PFSK-1 (cell line): ENCODE data around the gene ITGA11.

Experiments used
- FOXP2 ChIP-seq: optimal IDR thresholded peaks from 2 replicates; pipeline ENCODE3; 2011; ENCODE audit warnings: borderline replicate concordance, control low read depth, inconsistent platforms; ENCODE audit not compliant: insufficient read depth; ENCODE audit errors: extremely low read length, extremely low read depth
- POLR2AphosphoS5 ChIP-seq: IDR thresholded peaks from 2 replicates; pipeline ENCODE4 v1.6.1; 2012; ENCODE audit warnings: low read depth, mild to moderate bottlenecking, control low read depth, low read length, moderate library complexity
- SIN3A ChIP-seq: IDR thresholded peaks from 2 replicates; pipeline ENCODE4 v1.6.1; 2012; ENCODE audit warnings: mild to moderate bottlenecking, low read length, moderate library complexity, borderline replicate concordance; ENCODE audit not compliant: insufficient read depth
- TAF1 ChIP-seq: IDR thresholded peaks from 2 replicates; pipeline ENCODE4 v1.6.1; 2012; ENCODE audit warnings: low read length, control low read depth, borderline replicate concordance; ENCODE audit not compliant: insufficient read depth
- TF ChIP-seq, protein P1 (sequence below), 2 experiments: IDR thresholded peaks; 2 replicates each; pipeline versions ENCODE4 v1.6.1 to v1.8.0; 2011 to 2012; ENCODE audit warnings: low read depth in 2 of 2, low read length in 2 of 2, control low read depth in 1 of 2, inconsistent platforms in 1 of 2, mild to moderate bottlenecking in 1 of 2, moderate library complexity in 1 of 2; ENCODE audit not compliant: insufficient read depth in 1 of 2

The ITGA11 gene

DNA sequence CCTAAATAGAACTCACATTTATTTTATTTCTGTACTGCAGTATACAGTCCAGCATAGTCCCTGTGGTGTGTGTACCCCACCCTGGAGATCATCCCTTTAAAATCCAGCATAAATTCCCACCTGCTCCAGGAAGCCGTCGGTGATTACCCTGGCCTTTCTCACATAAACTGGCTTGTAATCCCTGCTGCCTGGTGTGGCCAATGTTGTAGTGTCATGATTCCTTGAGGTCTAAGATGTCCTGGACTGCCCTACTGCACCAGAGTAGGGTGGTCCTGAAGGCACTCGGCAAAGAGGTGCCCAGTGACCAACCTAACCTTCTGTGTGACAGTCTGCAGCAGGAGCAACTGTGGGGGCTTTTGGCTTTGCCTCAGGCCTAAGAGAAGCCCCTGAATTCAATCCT is 58.9 kb downstream of the ITGA11 start:
- TF ChIP-seq, protein P1, sequence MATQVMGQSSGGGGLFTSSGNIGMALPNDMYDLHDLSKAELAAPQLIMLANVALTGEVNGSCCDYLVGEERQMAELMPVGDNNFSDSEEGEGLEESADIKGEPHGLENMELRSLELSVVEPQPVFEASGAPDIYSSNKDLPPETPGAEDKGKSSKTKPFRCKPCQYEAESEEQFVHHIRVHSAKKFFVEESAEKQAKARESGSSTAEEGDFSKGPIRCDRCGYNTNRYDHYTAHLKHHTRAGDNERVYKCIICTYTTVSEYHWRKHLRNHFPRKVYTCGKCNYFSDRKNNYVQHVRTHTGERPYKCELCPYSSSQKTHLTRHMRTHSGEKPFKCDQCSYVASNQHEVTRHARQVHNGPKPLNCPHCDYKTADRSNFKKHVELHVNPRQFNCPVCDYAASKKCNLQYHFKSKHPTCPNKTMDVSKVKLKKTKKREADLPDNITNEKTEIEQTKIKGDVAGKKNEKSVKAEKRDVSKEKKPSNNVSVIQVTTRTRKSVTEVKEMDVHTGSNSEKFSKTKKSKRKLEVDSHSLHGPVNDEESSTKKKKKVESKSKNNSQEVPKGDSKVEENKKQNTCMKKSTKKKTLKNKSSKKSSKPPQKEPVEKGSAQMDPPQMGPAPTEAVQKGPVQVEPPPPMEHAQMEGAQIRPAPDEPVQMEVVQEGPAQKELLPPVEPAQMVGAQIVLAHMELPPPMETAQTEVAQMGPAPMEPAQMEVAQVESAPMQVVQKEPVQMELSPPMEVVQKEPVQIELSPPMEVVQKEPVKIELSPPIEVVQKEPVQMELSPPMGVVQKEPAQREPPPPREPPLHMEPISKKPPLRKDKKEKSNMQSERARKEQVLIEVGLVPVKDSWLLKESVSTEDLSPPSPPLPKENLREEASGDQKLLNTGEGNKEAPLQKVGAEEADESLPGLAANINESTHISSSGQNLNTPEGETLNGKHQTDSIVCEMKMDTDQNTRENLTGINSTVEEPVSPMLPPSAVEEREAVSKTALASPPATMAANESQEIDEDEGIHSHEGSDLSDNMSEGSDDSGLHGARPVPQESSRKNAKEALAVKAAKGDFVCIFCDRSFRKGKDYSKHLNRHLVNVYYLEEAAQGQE (IDR thresholded peaks at IDR 0.05; ENCODE audit: insufficient read depth in 1 of 2, low read depth in 2 of 2, low read length in 2 of 2) = no peak
- TF ChIP-seq SIN3A = no peak
- no peak for TF ChIP-seq POLR2AphosphoS5
- no peak for TF ChIP-seq TAF1
- no peak for TF ChIP-seq FOXP2

DNA sequence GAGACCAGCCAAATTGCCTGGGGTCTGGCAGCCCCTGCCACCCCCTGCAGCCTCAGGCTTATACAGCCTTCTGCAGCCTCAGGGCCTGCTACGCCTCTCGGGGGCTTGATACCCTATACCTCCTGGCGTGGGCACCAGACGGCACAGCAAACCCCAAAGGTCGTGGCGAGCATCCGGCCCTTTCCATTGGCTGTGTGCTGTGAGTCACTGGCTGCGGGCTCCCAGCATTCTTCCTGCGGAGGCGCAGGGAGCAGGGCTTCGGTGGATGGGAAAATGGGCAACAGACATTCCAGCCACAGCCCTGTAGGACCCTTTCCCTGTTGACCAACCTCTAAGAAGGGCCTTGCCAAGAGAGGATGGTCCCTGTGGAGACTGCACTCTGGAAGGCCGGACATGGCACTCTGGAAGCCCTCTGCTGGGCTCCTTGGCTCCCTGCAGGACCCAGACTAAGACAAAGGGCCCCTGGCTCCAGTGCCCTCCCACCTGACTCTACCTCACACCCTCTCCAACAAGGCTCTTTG is 59.6 kb downstream of the ITGA11 start:
- TF ChIP-seq, protein P1 (IDR thresholded peaks at IDR 0.05; ENCODE audit: insufficient read depth in 1 of 2, low read depth in 2 of 2, low read length in 2 of 2) = no peak
- TF ChIP-seq POLR2AphosphoS5 (no peak), TAF1 (no peak), SIN3A (no peak), FOXP2 (no peak)

DNA sequence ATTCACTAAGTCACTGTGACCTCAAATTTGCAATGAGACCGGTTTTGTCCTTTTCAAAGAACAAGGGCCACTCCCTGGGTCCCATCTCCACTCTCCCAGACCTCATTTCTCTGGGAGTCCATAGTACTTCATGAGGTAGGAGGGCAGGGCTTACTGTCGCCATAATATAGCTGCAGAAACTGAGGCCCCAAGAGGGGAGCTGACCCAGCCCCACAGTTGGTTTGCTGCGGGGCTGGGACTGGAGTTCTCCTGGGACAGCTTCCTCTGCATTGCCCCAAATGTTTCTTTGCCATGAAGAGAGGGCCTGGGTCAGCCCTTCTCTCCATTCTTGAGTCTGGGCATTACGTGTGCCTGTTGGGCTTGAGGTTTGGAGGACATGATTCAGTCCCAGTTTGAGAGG is 60.1 kb downstream of the ITGA11 start:
- TF ChIP-seq TAF1 (no peak), SIN3A (no peak), FOXP2 (no peak), POLR2AphosphoS5 (no peak)
- TF ChIP-seq, protein P1 (IDR thresholded peaks at IDR 0.05; ENCODE audit: insufficient read depth in 1 of 2, low read depth in 2 of 2, low read length in 2 of 2) = no peak

DNA sequence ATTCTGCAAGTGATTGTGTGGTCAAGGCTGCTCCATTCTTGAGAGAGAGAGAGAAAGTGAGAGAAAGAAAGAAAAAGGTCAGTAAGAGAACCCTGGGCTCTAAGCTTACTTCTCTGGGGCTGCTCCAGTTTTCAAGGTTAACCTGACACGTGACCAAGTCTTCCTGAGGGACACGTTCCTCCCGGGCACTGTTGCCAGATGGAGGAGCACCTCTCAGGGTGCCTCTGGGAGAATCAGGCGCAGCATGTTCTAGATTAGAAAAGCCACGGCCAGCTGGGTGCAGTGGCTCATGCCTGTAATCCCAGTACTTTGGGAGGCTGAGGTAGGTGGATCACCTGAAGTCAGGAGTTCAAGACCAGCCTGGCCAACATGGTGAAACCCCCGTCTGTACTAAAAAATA is 60.8 kb downstream of the ITGA11 start:
- TF ChIP-seq, protein P1 (IDR thresholded peaks at IDR 0.05; ENCODE audit: insufficient read depth in 1 of 2, low read depth in 2 of 2, low read length in 2 of 2) = no peak
- TF ChIP-seq FOXP2 (no peak), POLR2AphosphoS5 (no peak), TAF1 (no peak), SIN3A (no peak)

DNA sequence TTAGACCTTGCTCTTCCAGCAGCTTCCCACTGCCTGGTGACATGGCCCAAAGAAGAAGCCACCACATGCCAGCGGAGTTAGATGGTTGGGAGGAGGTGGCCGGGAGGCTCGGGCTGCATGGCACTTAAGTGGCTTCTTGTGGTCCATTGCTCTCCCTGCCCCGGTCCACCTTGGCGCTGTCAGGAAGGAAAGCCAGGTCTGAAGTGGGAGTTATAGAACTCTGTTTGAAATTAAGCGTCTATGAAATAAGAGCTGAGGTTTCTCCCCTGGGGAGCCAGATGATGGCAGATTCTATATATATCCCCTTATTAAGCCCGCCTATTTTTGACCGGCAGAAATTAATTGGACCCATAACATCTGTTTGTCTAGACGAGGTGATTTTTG is 61.2 kb downstream of the ITGA11 start:
- TF ChIP-seq, protein P1 (IDR thresholded peaks at IDR 0.05; ENCODE audit: insufficient read depth in 1 of 2, low read depth in 2 of 2, low read length in 2 of 2) = no peak
- TF ChIP-seq SIN3A = no peak
